GM18508 (cell line): ENCODE data around the gene ST3GAL2.

Experiments
- ATAC-seq: cut with Tn5 transposase; IDR thresholded peaks from one replicate; pipeline ENCODE4 v1.9.1; 2021; ENCODE audit warnings: moderate number of reproducible peaks; ENCODE audit not compliant: insufficient read depth, unreplicated experiment

Gene ST3GAL2

DNA sequence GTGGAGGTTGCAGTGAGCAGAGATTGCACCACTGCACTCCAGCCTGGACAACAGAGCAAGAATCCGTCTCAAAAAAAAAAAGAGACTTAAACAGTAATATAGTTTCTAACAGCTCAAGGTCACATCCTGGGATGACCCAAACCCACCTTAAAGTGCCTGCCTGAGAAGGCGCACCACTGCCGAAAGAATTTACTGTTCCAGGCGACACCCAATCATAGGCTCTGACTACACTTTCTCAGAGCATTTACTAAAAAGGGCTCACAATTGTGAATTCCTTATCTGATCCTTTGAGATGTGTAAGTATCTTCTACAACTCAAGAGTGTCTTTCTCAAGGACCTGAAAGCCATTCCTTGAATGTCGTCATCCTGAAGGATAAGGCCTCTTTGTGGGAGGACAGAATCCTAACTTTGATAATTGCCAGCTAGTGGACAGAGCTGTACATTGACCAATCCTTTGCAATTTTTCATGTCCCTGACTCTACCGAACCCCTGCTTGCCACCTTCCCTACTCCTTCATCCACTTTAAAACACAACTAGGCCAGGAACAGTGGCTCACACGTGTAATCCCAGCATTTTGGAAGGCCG lies 2.6 kb upstream of the ST3GAL2 start:
- ATAC-seq = no peak

DNA sequence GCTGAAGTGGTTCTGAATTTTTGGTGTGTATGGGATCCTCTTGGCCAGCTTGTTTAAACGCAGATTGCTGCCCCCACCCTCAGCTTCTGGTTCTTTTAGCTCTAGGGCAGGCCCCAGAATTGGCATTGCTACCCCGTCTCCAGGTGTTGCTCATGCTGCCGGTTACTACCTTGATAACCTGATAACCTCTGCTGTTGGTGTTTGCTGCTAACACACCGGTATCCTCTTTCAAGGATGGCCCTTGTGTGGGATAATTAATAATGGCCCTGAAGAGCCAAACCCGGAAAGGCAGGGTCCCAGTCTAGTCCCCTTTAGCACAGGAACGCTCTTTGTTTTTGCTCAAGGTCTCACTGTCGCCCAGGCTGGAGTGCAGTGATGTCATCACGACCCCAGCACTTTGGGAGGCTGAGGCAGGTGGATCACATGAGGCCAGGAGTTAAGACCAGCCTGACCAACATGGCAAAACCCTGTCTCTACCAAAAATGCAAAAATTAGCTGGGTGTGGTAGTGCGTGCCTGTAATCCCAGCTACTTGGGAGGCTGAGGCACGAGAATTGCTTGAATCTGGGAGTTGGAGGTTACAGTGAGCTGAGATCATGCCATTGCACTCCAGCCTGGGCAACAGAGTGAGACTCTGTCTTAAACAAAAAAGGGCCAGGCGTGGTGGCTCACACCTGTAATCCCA lies 1.3 kb upstream of the ST3GAL2 start:
- no peak for ATAC-seq

DNA sequence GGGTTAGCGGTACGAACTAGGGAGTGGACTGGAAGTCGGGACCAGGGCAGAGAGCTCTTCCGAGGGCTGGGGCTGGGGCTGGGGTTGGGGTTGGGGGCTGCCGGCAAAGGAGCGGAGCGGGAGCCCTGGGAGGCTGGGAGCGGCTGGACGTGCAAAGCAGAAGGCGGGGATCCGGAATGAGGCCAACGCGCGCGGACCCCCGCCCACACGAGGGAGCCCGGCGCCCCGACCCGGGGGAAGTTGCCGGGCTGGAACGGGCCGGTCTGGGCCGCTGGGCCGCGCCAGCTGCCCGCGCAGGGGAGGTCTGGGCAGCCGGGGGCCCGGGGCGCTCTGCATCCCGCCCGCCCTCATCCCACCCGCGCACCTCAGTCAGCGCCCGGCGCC lies 323 bp downstream of the ST3GAL2 start:
- no peak for ATAC-seq

DNA sequence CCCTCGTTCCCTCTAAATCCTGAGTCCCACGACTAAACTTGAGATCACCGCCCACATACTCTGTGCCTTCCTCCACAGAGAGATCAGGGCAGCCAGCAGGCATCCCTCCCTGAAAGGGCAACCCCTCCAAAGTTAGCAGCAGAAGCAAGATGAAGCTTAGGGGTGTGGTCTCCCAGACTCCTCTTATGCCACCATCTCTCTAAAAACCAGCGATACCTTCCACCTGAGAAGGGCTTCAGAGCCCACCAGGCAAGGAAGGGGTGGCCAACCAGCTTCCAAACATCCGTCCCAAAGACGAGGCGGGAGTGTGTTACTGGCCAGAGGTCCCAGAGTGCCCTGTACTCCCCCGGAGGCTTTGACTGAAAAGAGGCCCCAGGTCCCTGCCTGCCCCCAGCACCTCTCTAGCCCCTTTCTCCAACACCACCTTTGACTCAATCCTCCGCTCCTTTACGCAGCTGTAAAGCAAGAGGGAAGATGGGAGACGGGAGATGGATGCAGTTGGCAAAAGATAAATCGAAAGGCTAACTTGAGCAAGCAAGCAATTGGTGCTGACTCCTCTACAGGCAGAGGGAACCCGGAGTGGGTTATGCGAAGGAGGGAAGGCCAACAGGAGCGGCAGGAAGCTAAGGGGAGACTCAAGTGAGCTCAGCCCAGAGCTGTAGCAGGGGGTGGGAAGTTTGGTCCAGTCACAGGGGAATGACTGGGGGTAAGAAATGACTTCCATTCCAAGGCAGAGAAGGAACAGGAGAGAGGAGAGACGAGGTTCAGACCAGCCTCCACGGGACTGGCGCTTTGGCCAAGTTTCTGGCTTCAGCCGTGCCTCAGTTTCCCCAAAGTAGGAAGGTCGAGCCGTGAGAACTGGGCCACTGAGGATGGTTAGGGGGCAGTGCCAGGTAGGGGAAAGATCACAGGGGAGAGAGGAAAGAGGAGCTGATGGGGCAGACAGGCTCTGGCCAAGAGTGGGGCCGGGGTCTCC lies 1.0 kb downstream of the ST3GAL2 start:
- ATAC-seq = no peak

DNA sequence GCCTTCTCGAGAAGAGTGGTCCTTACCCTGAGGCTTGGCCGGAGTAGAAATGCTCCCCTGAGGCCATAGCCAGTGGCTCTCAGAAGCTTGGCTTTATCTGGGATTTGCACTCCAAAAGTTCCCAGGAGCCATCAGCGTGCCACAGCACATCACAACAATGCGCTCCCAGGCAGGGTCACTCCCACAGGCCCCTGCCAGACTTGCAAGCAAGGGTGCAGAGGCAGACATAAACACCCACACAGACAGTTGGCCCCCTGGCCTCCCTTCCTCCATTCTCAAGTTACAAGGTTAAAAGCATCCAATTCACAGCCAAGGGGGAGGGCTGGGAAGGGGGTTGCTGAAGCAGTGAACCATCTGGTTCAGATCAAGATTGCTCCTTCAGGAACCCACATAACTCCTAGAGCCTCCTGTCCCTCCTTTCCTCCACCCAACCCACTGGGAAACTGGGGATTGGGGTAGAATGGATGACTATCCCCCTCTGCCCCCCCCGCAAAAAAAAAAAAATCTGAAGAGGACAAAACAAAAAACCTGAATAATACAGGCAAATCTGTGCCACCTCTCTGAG lies 1.8 kb downstream of the ST3GAL2 start:
- no peak for ATAC-seq

DNA sequence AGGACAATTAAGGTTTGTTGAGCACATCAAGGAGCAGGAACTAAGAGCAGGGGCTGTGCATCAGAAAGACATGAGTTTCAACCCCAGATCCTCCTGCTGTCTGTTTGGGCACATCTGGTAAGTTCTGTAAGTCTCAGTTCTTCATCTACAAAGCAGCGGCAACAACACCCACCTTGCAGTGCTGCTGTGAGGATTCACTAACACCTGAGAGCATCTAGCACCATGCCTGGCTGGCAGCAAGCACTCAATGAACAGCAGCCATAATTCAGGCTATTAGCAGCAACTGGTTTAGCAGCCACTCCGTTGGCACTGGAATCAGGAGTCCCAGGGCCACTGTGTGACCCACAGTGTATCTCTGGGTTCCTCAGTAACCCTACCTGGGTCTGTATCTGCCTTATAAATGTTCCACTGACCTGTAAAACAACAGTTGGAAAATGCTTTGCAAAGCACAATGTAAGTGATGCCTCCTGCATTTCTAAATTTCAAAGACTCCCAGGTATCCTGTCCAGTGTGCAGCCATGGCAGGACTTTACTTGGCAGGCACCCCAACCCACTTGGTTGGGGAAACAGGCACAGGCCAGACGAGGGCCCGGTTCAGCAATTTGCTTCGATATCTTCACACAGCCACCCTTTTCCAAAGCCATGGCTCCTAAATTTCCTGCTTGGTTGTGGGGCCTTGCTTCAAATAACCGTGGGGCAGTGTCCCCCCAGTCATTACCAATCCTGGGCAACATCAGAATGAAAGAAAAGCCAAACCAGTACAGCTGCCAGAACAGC lies 4.2 kb downstream of the ST3GAL2 start:
- no peak for ATAC-seq

DNA sequence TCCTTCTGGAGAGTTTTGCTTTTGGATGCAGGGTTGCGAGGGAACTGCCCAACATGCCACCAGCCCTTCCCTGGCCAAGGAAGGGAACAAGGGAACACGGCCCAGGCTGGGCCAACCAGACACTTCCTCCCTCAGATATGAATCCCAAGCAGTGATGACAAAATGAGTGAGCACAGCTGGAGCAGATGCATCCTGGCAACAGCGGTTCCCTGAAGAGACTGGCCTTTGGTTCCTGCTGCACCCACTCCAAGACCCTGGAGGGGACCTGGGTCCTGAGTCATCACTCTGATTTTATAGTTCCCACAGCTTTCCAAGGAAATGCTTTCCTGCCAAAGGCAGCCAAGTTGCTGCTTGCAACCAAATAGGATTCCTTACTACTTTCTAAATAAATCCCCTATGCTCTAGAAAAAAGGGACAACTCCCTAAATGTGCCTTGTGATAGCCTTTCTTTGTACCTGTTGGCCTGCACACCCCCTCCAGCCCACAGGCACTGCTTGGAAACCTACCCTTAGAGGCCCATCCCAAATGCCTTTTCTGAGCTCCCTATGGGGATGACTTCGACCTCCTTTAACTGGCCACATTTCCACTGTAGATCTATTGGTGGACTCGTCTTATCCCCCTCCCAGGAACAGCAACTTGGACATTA lies 5.3 kb downstream of the ST3GAL2 start:
- no peak for ATAC-seq

DNA sequence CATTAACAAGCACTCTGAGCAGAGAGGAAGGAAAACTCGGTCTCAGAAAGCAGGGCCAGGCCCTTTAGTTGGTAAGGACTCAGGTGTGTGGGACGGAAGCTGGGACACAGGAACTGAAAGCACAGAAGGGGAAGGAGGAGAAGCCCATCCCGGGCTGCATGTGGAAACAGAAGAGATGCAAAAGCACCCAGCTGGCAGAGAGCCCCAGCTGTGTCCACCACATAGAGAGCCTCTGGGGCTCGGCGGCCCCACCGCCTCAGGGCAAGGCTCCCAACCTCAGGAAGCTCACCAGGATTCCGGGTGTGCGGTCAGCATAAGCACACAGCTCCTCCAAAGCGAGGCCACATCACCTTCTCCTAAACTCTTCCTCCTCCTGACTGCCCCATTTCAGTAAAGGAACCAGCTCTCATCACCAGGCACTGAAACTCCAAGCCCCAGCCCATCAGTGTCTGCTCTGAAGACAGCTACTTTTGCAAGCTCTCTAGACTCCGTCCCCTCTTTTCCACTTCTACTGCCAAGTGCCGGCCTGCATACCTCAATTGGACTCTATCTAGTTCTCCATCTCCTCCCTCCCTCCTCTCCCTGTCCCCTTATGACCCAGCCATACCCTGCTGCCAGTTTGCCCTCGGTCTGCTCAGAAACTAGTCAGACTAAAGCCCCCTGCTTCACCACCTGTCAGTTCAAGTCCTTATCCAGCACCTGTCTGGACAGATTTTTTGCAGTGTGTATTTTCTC lies 6.0 kb downstream of the ST3GAL2 start:
- no peak for ATAC-seq

DNA sequence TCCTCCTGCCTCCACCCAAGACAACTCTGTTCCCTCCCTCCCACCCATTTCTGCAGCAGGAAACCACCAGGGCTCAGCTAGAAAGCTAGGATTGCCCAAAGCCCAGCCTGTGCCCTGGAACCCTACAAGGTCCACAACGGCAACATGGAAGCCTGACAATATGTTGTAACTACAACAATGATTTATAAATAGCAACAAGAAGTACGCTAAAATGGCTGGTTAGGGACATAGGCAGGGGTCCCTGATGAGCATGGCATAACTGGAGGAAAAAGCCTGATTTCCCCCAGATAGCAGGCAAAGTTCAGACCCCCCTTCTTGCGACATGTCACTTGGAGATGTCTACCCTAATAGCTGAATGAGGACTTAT lies 6.6 kb downstream of the ST3GAL2 start:
- no peak for ATAC-seq

DNA sequence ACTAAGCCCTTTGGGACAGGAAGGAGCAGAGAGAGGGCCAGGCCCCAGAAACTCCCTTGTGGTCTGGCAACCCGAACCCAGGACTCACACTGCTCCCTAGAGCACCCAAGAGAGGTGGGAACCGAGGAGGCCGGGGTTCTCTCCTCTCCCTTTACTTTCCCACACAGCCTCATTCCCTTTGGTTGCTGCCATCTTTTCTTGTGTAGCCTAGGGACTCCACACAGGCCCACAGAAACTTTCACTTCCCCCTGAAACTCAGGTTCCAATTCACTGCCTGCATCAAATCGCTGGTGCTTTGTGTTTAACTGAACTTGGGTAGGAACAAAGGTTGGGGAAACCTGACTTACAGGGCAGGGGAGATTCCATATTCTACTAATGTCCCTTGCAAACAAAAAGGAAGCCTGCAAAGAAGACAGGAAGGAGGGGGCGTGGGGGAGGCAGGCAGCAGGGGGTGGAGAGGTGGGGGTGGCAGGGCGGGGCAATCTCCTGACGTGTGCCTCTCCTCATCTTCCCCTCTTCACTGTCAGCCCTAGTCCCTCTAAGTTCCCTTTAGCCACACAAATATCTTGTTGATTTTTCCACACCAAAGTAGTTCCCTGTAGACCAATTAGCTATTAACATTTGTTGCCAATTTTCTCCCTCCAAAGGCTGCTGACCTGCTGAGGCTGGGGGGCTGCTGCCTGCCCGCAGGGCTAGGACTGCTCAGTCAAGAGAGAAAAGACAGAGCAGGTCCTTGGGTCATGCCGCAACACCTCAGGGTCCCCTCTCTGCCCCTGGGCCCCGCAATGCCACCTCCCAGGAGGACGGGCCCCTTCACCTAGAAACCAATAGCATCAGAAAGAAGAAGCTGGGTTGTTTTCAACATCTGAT lies 8.0 kb downstream of the ST3GAL2 start:
- no peak for ATAC-seq

DNA sequence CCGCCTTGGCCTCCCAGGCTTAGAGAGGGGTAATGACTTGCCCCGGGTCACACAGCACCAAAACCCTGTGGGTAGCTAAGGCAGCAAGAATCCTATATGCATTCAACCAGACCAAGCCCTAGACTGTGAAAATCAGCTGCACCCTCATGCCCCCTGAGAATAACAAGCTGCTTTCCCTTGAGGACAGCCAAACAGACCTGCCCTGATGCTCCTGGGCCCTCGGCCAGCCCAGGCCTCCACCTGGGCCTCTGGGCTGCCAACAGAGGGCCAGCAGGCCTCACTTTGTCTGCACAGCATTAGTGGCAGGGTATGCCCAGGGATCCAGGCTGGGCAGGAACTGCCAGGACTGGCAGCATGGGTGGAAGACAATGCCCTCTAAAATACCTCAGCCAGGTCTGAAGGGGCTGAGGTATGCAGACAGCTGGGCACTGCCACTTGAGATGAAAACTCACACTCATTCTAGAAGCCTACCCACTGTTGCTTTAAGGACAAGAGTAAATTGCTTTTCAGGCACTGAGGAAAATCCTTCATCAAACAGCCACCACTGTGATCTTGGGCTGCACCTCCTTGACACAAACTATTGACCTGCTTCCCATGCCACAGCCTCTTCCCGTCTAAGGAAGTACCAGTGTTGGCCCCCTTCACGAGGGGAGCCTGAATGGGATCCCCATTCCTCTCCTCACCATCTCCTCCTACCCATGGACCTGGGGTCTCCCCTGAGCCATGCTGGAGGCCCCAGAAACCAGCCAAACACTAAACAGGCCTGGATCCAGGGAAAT lies 8.8 kb downstream of the ST3GAL2 start:
- no peak for ATAC-seq

DNA sequence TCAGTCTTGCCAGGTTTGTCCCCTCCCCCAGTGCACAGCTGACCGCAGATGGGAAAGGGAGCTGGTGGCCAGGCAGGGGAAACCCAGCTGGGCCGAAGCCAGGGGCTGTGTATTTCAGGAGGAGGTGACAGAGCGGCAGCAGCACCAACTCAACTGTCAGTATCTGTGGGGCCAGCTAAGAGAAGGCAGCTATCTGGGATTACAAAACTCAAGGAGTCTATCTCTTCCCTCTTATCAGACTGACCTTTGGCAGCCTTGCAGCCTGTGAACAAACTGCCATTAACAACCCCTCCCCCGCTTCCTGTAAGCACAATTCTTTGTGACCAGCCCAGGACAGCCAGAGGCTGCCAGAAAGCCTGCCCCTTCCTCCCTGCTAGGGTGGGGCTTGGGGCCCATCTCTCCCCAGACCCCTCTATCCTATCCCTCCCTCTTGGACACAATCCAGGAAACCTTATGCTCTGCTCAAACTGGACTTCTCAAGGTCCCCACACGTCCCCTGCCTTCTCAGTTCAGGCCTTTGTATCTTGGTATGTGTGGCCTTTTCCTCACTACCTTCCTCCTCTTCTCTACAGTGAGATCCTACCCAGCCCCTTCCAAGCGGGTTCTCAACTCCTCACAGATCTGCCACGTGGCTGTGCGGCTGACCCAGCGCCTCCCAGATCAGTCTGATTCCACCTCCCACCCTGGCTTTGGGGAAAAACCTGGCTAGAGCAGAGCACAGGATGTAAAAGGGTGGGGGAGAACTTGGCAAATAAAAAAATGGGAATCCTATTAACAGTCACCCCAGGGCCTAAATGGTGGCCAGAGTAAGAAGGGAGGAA lies 10.5 kb downstream of the ST3GAL2 start:
- no peak for ATAC-seq

DNA sequence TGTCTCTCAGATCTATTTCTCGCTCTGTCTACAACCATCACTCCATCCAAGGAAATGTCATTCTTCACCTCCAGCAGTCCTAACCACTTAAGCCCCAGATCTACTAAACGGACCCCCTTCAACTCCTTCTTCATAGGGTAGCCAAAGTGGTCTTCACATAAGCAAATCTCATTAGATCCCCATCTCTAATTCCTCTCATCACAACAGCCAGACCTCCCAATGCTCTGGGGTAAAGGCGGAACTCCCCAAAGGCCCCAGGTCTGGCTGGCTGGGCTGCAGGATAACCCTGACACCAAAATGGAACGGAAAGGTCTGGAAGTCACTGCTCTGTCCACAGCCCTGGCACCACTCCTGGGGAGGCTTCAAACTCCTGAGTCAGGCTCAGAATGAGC lies 11.1 kb downstream of the ST3GAL2 start:
- ATAC-seq = no peak

DNA sequence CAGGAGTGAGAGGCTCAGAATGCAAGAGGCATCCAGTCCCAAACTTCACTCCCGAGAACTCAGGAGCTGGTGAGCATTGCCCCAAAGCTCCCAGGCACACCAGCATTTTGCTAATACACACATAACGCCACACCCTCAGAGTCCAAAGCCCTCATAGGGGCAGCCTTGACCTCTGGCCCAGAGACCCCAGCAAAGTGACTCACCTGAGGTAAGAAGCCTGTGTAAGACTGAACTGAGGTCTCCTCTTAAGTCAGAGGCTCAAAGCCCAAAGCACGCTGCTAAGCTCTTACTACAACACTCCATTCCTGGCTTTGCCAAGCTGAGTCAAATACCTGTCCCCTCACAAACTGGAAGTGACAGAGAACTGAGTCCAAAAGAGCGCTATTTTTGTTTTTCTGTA lies 16.4 kb downstream of the ST3GAL2 start:
- no peak for ATAC-seq

DNA sequence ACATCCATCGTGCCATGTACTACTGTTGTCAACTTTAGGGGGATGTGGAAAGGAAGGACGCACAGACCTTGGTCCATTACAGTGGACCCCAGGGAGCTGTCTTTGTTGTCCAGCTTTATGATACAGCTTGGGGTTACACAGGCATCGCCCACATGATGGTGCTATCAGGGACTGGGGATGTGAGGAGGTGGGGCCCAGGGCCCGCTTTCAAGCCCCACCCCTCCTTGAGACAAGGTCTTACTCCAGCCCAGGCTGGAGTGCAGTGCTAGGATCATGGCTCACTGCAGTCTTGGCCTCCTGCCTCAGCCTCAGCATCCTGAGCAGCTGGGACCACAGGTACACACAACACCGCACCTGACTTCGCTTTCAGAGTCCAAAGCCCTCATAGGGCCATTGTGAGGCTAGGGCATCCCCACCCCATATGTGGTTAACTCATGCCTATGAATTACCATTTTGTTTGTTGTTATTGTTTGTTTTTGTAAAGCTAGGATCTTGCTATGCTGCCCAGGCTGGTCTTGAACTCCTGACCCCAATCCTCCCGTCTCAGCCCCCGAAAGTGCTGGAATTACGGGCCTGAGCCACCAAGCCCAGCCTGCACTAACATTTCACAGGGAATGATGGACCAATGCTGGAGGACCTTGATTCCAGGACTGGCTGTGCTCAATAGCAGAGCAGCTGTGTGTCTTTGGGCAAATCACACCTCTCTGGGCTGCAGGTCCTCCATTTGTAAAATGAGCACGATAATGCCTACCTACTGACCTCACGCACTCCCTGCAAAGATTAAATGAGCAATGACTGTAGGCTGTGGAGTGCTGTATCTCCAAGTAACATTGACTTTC lies 17.2 kb downstream of the ST3GAL2 start:
- no peak for ATAC-seq

DNA sequence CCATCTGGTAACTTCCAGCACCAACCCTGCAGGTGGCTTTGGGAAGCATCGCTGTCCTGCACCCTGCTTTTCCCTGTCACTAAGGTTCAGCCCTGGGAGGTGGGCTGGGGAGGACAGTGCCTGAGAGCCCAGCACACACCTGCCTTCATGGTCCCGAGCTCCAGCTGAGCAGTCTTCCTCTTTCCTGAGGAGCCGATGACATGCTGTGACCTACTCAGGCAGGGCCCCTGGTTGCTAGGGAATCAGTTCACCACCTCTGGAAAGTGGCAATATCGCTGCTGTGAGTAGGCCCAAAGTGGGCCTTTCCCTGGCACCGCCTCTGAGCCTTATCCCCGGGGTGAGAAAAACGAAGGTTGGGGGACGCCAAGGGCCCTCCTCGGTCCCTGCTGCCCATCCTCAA lies 17.9 kb downstream of the ST3GAL2 start:
- no peak for ATAC-seq
